ENCODE measurements around the gene KBTBD4. TPM values are rescaled to one million over a fixed set of nuclear protein-coding genes. Genes with fewer than 3 reads are reported as not detected.

The KBTBD4 gene
- total and polyA plus RNA-seq, 2 of the 8 experiments (the other 6 are each of a cell fraction or from before 2014, with no cell fraction given), result 12.0 to 19.5 TPM

DNA sequence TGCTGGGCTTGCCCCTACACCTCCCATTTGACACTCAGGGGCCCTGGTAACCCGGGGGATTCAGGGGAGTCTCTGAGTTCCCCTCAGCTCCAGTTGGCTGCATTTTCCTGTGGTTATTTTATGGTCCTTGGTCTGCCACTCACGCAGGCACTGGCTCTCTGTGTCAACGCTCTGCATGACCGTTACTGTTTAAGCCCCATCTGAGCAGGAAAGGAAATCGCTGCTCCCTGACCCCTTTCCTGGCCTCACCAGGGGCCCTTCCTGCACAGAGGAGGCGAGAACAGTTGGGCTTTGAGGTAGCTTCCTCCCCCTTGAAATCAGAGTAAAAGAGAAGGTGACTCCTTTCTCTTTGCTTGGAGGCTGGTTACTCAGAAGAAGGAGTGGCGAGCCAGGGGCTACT is 13.0 kb upstream of the KBTBD4 start (continued):
- TF ChIP-seq, protein P1, sequence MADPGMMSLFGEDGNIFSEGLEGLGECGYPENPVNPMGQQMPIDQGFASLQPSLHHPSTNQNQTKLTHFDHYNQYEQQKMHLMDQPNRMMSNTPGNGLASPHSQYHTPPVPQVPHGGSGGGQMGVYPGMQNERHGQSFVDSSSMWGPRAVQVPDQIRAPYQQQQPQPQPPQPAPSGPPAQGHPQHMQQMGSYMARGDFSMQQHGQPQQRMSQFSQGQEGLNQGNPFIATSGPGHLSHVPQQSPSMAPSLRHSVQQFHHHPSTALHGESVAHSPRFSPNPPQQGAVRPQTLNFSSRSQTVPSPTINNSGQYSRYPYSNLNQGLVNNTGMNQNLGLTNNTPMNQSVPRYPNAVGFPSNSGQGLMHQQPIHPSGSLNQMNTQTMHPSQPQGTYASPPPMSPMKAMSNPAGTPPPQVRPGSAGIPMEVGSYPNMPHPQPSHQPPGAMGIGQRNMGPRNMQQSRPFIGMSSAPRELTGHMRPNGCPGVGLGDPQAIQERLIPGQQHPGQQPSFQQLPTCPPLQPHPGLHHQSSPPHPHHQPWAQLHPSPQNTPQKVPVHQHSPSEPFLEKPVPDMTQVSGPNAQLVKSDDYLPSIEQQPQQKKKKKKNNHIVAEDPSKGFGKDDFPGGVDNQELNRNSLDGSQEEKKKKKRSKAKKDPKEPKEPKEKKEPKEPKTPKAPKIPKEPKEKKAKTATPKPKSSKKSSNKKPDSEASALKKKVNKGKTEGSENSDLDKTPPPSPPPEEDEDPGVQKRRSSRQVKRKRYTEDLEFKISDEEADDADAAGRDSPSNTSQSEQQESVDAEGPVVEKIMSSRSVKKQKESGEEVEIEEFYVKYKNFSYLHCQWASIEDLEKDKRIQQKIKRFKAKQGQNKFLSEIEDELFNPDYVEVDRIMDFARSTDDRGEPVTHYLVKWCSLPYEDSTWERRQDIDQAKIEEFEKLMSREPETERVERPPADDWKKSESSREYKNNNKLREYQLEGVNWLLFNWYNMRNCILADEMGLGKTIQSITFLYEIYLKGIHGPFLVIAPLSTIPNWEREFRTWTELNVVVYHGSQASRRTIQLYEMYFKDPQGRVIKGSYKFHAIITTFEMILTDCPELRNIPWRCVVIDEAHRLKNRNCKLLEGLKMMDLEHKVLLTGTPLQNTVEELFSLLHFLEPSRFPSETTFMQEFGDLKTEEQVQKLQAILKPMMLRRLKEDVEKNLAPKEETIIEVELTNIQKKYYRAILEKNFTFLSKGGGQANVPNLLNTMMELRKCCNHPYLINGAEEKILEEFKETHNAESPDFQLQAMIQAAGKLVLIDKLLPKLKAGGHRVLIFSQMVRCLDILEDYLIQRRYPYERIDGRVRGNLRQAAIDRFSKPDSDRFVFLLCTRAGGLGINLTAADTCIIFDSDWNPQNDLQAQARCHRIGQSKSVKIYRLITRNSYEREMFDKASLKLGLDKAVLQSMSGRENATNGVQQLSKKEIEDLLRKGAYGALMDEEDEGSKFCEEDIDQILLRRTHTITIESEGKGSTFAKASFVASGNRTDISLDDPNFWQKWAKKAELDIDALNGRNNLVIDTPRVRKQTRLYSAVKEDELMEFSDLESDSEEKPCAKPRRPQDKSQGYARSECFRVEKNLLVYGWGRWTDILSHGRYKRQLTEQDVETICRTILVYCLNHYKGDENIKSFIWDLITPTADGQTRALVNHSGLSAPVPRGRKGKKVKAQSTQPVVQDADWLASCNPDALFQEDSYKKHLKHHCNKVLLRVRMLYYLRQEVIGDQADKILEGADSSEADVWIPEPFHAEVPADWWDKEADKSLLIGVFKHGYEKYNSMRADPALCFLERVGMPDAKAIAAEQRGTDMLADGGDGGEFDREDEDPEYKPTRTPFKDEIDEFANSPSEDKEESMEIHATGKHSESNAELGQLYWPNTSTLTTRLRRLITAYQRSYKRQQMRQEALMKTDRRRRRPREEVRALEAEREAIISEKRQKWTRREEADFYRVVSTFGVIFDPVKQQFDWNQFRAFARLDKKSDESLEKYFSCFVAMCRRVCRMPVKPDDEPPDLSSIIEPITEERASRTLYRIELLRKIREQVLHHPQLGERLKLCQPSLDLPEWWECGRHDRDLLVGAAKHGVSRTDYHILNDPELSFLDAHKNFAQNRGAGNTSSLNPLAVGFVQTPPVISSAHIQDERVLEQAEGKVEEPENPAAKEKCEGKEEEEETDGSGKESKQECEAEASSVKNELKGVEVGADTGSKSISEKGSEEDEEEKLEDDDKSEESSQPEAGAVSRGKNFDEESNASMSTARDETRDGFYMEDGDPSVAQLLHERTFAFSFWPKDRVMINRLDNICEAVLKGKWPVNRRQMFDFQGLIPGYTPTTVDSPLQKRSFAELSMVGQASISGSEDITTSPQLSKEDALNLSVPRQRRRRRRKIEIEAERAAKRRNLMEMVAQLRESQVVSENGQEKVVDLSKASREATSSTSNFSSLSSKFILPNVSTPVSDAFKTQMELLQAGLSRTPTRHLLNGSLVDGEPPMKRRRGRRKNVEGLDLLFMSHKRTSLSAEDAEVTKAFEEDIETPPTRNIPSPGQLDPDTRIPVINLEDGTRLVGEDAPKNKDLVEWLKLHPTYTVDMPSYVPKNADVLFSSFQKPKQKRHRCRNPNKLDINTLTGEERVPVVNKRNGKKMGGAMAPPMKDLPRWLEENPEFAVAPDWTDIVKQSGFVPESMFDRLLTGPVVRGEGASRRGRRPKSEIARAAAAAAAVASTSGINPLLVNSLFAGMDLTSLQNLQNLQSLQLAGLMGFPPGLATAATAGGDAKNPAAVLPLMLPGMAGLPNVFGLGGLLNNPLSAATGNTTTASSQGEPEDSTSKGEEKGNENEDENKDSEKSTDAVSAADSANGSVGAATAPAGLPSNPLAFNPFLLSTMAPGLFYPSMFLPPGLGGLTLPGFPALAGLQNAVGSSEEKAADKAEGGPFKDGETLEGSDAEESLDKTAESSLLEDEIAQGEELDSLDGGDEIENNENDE (IDR thresholded peaks at IDR 0.05; ENCODE audit: insufficient replicate concordance, low read length), result no peak
- TF ChIP-seq RXRA (IDR thresholded peaks at IDR 0.05; ENCODE audit: insufficient read depth, low read depth, low read length) (no peak), ZNF274 (IDR thresholded peaks at IDR 0.05; ENCODE audit: borderline replicate concordance, extremely low read depth, low read length) (no peak), EGR1 (IDR thresholded peaks at IDR 0.05; ENCODE audit: borderline replicate concordance, low read depth, low read length) (no peak)
